HG02870 (cell line): ENCODE data around the gene ALPG.

ENCODE experiments used
- ATAC-seq: cut with Tn5 transposase; IDR thresholded peaks from one replicate; pipeline ENCODE4 v1.9.1; 2021; ENCODE audit warnings: mild to moderate bottlenecking, moderate library complexity; ENCODE audit not compliant: unreplicated experiment

ALPG gene

GRCh38 chr2:232456296-232457120, 49.9 kb downstream of the ALPG start:
- ATAC-seq: no peak

GRCh38 chr2:232457121-232458011, 50.7 kb downstream of the ALPG start:
- no peak for ATAC-seq

- no peak for ATAC-seq
These were observed 51.5 kb downstream of the ALPG start for GRCh38 chr2:232458051-232458660.

- ATAC-seq: no peak
These were observed 52.2 kb downstream of the ALPG start for GRCh38 chr2:232458661-232459418.

- no peak for ATAC-seq
These were observed 52.9 kb downstream of the ALPG start for GRCh38 chr2:232459419-232460035.

GRCh38 chr2:232460171-232460570, 53.5 kb downstream of the ALPG start:
- ATAC-seq: no peak
